GM21515 (cell line): ENCODE measurements around the gene KIF5B.
A peak's percentile ranks its signal among the peaks of the same experiment; 100 is the strongest.
"Not testable (repeated sequence)": the region's sequence is repeated elsewhere in the genome, so short reads cannot be mapped to it uniquely, and the experiment has no call there.

Experiments
- ATAC-seq: cut with Tn5 transposase; IDR thresholded peaks from one replicate; pipeline ENCODE4 v1.9.1; 2021; ENCODE audit not compliant: unreplicated experiment

Gene KIF5B

DNA sequence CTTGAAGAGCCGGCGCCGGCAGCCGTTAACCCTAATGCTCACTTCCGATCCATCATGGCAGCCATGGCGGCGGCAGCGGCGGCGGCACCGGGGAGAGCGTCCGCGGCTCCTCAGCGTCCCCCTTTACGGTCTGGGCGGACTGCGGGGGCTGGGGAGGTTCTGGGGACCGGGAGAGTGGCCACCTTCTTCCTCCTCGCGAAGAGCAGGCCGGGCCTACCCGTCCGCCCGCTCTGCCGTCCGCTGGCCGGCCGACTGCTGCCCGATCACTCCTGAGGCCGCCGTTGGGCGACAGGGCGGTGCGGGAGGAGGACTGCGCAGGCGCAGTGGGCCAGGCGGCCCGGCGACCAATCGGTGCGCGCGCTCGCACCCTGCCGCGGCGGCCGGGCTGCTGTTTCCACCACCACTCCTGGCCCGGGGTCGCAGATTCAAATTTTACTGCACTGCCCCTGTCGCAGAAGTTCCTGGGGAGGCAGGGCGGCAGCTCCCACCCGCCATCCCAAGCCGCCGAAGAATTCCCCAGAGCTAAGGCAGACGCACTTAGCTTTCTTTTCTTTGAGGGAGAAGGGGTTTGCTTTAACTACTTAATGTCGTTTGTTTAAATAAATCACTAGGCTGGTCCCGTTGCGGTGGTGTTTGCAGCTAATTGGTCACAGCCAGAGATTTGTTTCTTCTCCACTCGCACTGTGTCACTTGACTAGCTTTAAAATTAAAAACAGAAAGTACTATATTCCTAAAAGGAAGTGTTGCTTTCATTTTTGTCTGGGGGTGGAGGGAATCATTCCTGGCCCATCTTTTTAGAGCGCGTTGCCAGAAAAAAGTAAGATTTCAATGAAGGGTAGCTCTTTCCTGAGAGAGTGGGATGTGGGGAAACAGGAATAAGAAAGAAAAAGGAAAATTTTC is at the start of gene KIF5B:
Gene KIF5B (minus strand): TSS at position 290 of the 900 bp plus-strand sequence. CDS start 452 bp downstream, outside the sequence.
- peak; percentile 86 for ATAC-seq

- ATAC-seq: no peak
These were observed 49.7 kb upstream of the KIF5B start for GRCh38 chr10:32105782-32106382.

GRCh38 chr10:32104622-32105509 is 48.6 kb upstream of the KIF5B start:
- no peak for ATAC-seq

DNA sequence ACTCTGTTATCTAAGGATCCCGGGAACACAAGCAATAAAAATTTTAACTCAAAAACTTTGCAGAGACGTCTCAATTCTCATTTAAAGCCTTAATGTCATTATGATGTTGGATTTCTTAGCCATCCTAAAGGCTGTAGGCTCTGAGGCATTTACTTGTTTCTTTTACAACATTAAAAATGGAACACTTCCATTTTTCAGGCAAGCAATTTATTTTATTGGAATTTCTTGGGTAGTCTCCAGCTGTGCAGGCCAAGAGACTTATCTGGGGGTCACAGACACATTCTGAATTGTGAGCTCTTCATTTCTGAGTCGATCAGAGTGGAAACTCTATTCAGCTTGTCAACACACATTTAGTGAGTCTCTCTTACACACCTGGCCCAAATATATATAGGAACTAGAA is 48.0 kb upstream of the KIF5B start:
- no peak for ATAC-seq

- ATAC-seq: no peak
These were observed 47.5 kb upstream of the KIF5B start for GRCh38 chr10:32103721-32104120.

- not testable (repeated sequence) for ATAC-seq
These were observed 42.5 kb upstream of the KIF5B start for GRCh38 chr10:32098566-32099259.

DNA sequence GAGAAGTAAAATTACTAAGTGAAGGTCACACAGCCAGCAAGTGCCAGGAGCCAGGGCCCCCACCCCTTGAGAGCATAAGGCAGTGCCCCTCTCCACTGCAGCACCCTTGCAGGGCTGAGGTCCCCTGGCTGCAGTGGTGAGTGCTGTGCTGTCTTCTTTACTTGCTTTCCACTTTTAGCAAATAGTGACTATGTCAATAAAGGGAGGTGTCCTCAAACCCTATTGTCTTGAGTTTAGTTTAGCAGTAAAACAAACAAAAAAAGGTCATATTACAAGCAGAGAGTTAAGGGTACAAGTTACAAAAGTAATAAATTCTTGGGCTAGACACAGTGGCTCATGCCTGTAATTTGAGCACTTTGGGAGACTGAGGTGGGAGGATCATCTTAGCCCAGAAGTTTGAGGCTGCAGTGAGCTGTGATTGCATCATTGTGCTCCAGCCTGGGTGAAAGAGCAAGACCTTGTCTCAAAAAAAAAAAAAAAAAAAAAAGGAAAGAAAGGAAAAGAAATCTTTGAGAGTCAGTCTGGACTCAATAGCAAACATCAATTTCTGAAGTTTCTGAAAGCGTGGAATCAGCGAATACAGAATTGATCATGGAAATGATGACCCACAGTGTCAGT is 39.0 kb upstream of the KIF5B start:
- no peak for ATAC-seq

GRCh38 chr10:32093650-32094049 is 37.4 kb upstream of the KIF5B start:
- no peak for ATAC-seq

GRCh38 chr10:32091046-32091445 is 34.8 kb upstream of the KIF5B start:
- ATAC-seq: no peak

GRCh38 chr10:32084185-32084851 is 28.1 kb upstream of the KIF5B start:
- ATAC-seq: no peak

- ATAC-seq: no peak
These were observed 21.8 kb upstream of the KIF5B start for GRCh38 chr10:32077896-32078485.

GRCh38 chr10:32073659-32074058 is 17.4 kb upstream of the KIF5B start:
- ATAC-seq: no peak

DNA sequence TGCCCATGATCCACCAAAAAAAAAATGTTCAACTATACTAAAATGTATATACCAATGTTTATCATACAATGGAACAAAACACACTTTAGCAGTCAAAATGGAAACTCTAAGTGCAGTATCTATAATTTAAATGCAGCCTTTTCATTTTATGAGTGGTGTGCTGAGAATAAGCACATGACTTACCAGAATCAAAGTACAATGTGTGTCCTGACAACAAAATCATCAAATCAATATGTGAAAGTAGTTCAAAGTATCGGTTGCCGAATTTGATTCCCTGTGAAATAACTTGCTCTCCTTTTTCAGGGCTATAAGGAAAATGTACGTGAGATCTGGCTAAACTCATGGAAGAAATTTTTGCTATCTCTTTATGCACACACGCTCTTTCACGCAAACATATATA is 16.9 kb upstream of the KIF5B start:
- ATAC-seq: no peak

DNA sequence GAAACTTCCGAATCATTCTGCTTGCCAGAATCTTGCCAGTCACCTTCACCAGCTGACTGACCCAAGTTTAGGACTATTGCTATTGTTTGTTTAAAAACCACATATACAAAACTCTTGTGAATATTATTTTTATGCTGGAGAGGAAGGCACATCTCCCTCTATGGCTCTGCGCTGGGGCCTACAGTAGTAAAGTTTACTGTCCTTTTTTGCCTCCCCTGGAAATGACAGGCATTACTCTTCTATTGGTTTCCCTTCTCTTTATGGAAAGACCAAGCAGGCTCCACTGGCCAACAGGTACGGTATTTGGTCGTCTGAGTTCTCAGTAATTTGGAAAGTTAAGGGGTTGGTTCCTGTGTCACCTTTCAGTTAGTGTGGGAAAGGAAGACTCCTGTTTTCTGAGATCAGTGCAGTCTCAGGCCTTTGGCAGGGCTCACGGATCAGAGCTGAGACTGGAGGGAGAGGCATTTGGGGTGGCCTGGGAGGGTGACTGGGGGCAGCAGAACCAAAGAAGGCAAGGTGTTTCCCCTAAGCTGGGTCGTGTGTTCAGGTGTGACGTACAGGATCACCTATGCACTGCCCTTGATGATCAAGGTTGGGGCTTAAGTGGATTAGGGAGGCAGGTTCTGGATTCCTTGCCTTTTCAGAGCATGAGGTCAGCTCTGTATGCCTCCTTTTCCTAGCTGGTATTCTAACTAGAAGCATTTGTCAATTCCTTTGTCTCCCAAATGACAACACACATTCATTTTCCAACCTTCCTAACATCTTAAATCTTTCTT is 16.0 kb upstream of the KIF5B start:
- no peak for ATAC-seq

DNA sequence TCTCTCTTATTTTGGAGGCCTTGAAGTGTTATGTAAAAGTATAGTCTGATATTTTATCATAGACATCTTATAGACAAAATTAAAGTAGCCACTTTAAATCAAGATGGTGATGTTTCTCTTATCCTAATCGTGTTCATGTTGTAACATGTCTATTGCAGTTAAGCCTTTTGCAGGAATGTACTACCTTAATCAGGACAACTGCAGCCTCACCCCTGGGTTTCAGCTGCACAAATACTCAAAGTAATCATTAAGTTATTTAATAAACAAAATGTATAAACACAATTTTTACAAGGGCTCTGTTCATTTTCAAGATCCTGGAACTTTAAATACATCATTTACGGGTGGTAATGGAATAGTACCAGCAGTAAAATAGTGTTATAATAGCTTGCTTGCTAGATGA is 14.4 kb upstream of the KIF5B start:
- no peak for ATAC-seq

GRCh38 chr10:32068569-32068968 is 12.3 kb upstream of the KIF5B start:
- ATAC-seq: no peak

GRCh38 chr10:32067931-32068330 is 11.7 kb upstream of the KIF5B start:
- ATAC-seq: not testable (repeated sequence)

- ATAC-seq: no peak
These were observed 9.6 kb upstream of the KIF5B start for GRCh38 chr10:32065856-32066255.

DNA sequence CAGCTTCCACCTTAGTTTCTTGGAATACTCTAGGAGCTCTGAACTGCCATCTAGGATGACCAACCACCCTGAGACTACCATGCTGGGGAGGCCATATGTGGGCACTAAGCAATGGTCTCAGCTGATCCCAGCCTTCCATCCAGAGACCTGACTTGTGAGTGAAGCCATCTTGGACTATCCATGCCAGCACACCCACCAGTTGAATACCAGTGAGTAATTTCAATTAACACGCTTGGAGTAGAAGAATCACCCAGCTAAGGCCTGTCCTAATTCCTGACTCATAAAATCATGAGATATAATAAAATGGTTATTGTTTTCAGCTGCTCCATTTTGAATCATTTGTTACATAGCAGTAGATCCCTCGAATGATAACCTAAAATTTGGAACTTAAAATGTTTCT is 5.2 kb upstream of the KIF5B start:
- no peak for ATAC-seq
